Adipocyte (in vitro differentiated cells): ENCODE results near the gene ZBTB5.

Experiments used
- DNase-seq: peaks from one replicate; pipeline ENCODE4 v3.0.0-alpha.2; 2015; ENCODE audit warnings: low read depth
- H3K27me3 ChIP-seq: replicated peaks from 2 replicates; pipeline ENCODE4 v1.7.0; 2013; ENCODE audit warnings: mild to moderate bottlenecking, low read length, moderate library complexity; ENCODE audit not compliant: control insufficient read depth, insufficient read depth
- H3K36me3 ChIP-seq: 2 replicates; pipeline ENCODE4 v1.7.0; 2013; ENCODE audit warnings: low read length, mild to moderate bottlenecking, moderate library complexity; ENCODE audit not compliant: control insufficient read depth, insufficient read depth, severe bottlenecking
- H3K4me1 ChIP-seq: 2 replicates; pipeline ENCODE4 v1.7.0; 2013; ENCODE audit warnings: mild to moderate bottlenecking, low read length, moderate library complexity; ENCODE audit not compliant: control insufficient read depth, insufficient read depth
- H3K4me3 ChIP-seq: 2 replicates; pipeline ENCODE4 v1.7.0; 2013; ENCODE audit warnings: mild to moderate bottlenecking, low read length, moderate library complexity
- H3K9ac ChIP-seq: 2 replicates; pipeline ENCODE4 v1.7.0; 2013; ENCODE audit warnings: mild to moderate bottlenecking, low read length, moderate library complexity
- H3K9me3 ChIP-seq: 2 replicates; pipeline ENCODE4 v1.7.0; 2013; ENCODE audit warnings: mild to moderate bottlenecking, low read length, moderate library complexity; ENCODE audit not compliant: control insufficient read depth

The ZBTB5 gene

DNA sequence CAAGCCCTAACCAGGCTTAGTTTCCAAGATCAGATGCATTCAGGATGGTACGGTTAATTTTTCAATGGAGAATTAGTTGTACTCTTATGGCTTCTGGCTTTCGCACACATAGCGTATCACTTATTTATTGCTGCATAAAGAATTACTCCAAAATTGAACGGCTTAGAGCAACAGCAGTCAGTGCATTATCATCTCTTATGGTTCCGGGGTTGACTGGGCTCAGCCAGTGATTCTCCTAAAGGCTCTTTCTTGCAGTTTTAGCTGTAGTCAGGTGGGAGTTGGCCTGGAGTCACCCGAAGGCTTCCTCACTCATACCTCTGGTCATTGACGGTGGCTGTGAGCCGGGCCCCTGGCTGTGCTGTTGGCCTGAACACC is 43.3 kb downstream of the ZBTB5 start:
- Histone ChIP-seq H3K9me3 (no peaks in the 10 kb centered on the region), H3K4me3 (peak overlapping the region; percentile 97), H3K36me3 (peaks cover 13% of the 10 kb centered on the region), H3K4me1 (peaks cover 30% of the 10 kb centered on the region), H3K9ac (peak overlapping the region; percentile 99), H3K27me3 (no peaks in the 10 kb centered on the region)
- no peak for DNase-seq

- DNase-seq, result no peak
- H3K36me3 ChIP-seq, result no peaks in the 10 kb centered on the region
- H3K9me3 ChIP-seq, result no peaks in the 10 kb centered on the region
- H3K4me3 ChIP-seq, result no peak overlapping the region
- H3K4me1 ChIP-seq, result peaks cover 33% of the 10 kb centered on the region
- no peak overlapping the region for H3K9ac ChIP-seq
- H3K27me3 ChIP-seq, result no peaks in the 10 kb centered on the region
Observed at GRCh38 chr9:37420271-37421215, 44.7 kb downstream of the ZBTB5 start.

GRCh38 chr9:37419204-37419603 is 46.0 kb downstream of the ZBTB5 start:
- no peak for DNase-seq
- H3K4me3 ChIP-seq, result no peak overlapping the region
- H3K9ac ChIP-seq, result no peak overlapping the region
- H3K4me1 ChIP-seq, result peaks cover 28% of the 10 kb centered on the region
- no peaks in the 10 kb centered on the region for H3K9me3 ChIP-seq
- H3K27me3 ChIP-seq, result no peaks in the 10 kb centered on the region
- no peaks in the 10 kb centered on the region for H3K36me3 ChIP-seq

DNA sequence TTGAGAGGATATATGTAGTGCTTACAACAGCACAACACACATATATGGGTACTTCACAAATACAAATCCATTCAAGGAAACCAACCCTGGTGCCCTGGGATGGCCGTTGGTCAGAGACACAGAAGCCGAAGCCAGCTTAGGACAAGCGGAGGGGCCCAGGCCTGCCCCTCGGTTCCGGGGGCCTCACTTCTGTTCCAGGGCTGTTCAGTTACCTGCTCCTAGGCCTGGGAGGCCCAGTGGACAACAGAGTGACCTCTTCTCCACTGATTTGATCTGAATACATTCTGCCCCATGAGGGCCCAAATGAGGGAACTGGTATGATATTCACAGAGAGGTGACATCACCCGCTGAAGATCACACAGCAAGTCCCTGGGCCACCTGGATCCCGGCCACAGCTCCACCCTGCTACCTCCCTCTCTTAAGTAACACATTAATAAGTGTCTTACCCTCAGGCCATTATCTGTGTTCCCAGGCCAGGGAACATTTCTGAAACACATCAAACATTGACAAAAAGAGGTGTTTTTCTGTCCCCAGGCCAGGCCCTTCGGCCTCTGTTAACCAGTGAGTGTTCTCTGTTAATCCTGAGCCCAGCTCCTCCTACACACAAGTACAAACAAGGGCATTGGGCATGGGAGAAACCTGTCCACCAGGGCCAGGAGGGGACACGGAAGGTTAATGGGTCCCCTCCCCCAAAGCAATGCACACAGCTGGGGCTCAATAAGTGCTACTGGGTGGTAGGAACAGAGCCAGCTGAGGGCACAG is 47.2 kb downstream of the ZBTB5 start:
- H3K9me3 ChIP-seq, result no peaks in the 10 kb centered on the region
- DNase-seq, result no peak
- no peak overlapping the region for H3K9ac ChIP-seq
- no peak overlapping the region for H3K4me3 ChIP-seq
- peaks cover 19% of the 10 kb centered on the region for H3K4me1 ChIP-seq
- H3K27me3 ChIP-seq, result no peaks in the 10 kb centered on the region
- H3K36me3 ChIP-seq, result no peaks in the 10 kb centered on the region

DNA sequence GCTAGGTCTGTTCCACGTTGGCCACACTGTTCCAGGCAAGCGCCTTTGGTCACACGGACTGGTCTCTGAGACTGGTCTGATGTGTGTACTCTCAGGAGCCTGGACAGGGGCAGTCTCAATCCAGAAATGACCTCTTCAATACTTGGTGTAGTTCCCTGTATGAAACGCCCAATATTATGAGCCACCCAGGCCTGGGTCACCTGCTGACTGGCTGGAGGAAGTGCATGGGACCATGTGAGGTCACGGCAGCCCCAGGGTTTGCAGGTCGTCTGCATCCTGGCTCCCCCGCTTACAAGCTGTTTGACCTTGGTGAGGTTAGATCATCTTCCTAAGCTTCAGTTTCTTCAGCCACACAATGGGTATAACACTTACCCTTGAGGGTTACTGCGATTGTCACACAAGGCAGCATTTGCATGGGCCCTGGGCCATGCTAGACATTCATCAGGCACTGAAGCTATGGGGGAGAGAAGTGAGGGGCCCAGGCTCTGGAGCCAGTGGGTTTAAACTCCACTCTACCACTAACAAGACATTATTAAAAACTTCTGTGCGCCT is 47.9 kb downstream of the ZBTB5 start:
- H3K4me3 ChIP-seq, result no peak overlapping the region
- no peak for DNase-seq
- no peaks in the 10 kb centered on the region for H3K27me3 ChIP-seq
- no peaks in the 10 kb centered on the region for H3K9me3 ChIP-seq
- peaks cover 19% of the 10 kb centered on the region for H3K4me1 ChIP-seq
- H3K36me3 ChIP-seq, result no peaks in the 10 kb centered on the region
- H3K9ac ChIP-seq, result no peak overlapping the region

- H3K9ac ChIP-seq, result peak overlapping the region; percentile 7
- H3K4me3 ChIP-seq, result no peak overlapping the region
- peak; percentile 91 for DNase-seq
- no peaks in the 10 kb centered on the region for H3K9me3 ChIP-seq
- H3K36me3 ChIP-seq, result no peaks in the 10 kb centered on the region
- H3K27me3 ChIP-seq, result no peaks in the 10 kb centered on the region
- H3K4me1 ChIP-seq, result peaks cover 12% of the 10 kb centered on the region
Observed at GRCh38 chr9:37415011-37415719, 50.1 kb downstream of the ZBTB5 start.

GRCh38 chr9:37414503-37414943 is 50.7 kb downstream of the ZBTB5 start:
- Histone ChIP-seq H3K9ac (peak overlapping the region; percentile 7), H3K36me3 (no peaks in the 10 kb centered on the region), H3K4me1 (peaks cover 12% of the 10 kb centered on the region), H3K4me3 (no peak overlapping the region), H3K27me3 (no peaks in the 10 kb centered on the region), H3K9me3 (no peaks in the 10 kb centered on the region)
- no peak for DNase-seq

DNA sequence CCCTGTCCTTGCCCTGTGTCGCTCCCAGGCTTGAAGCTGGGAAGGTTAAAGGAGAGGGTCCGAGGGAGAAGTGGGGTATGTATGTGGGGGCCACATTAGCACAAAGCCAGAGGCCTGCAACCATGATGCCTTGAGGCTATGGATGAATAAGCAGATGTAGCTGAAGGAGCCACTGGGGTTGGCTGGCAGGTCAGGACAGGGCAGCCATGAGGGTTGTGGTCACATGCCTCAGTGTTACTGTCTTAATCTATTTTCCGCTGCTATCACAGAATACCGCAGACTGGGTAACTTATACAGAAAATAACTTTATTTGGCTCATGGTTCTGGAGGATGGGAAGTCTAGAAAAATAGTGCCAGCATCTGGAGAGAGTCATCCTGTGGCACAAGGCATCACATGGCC is 51.9 kb downstream of the ZBTB5 start:
- peaks cover 4% of the 10 kb centered on the region for H3K27me3 ChIP-seq
- no peaks in the 10 kb centered on the region for H3K36me3 ChIP-seq
- H3K4me3 ChIP-seq, result no peak overlapping the region
- H3K9me3 ChIP-seq, result no peaks in the 10 kb centered on the region
- no peak overlapping the region for H3K9ac ChIP-seq
- peak; percentile 49 for DNase-seq
- H3K4me1 ChIP-seq, result peaks cover 12% of the 10 kb centered on the region

GRCh38 chr9:37412431-37413151 is 52.7 kb downstream of the ZBTB5 start:
- Histone ChIP-seq H3K4me1 (peaks cover 12% of the 10 kb centered on the region), H3K36me3 (no peaks in the 10 kb centered on the region), H3K9me3 (no peaks in the 10 kb centered on the region), H3K27me3 (peaks cover 4% of the 10 kb centered on the region), H3K4me3 (no peak overlapping the region), H3K9ac (no peak overlapping the region)
- peak; percentile 95 for DNase-seq

- H3K9me3 ChIP-seq, result no peaks in the 10 kb centered on the region
- DNase-seq, result peak; percentile 58
Observed at GRCh38 chr9:37410969-37411785, 54.1 kb downstream of the ZBTB5 start.

More at GRCh38 chr9:37410969-37411785, 54.1 kb downstream of the ZBTB5 start:
- peaks cover 4% of the 10 kb centered on the region for H3K27me3 ChIP-seq
- no peak overlapping the region for H3K9ac ChIP-seq
- H3K4me1 ChIP-seq, result peaks cover 14% of the 10 kb centered on the region
- no peaks in the 10 kb centered on the region for H3K36me3 ChIP-seq
- H3K4me3 ChIP-seq, result no peak overlapping the region
